OCI-LY3 (cell line): Measurements from ENCODE around the gene OPN5.

ENCODE experiments used
- EZH2phosphoT487 ChIP-seq: fragments of 200-600 bp; shearing (Covaris generic); IDR thresholded peaks from 2 replicates; pipeline ENCODE4 v1.6.1; 2018; ENCODE audit warnings: antibody characterized with exemption, mixed run types, low read depth
- TF ChIP-seq, protein P1 (sequence below): fragments of 200-600, 300-600 bp; sonication (generic); IDR thresholded peaks from 2 replicates; pipeline ENCODE4 v1.5.1; 2014; ENCODE audit warnings: antibody characterized with exemption, low read length, low read depth

DNA sequence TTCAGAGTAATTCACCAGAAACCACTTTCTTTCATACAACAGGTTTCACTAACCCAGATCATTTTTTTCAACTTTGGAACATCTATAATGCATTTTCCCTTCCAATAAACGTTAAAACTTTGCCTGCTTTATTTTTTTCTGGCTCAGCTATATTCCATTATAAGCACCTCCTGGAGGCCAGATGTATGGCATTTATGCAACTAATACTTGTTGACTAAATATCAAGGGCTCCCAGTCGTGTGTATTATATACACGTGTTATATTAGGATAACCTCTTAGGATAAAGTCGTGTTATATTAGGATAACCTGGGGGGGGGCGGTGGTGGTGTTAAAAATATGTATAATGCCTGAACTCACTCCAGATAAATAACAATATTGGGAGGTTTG lies 6.7 kb downstream of the OPN5 start:
- TF ChIP-seq, protein P1, sequence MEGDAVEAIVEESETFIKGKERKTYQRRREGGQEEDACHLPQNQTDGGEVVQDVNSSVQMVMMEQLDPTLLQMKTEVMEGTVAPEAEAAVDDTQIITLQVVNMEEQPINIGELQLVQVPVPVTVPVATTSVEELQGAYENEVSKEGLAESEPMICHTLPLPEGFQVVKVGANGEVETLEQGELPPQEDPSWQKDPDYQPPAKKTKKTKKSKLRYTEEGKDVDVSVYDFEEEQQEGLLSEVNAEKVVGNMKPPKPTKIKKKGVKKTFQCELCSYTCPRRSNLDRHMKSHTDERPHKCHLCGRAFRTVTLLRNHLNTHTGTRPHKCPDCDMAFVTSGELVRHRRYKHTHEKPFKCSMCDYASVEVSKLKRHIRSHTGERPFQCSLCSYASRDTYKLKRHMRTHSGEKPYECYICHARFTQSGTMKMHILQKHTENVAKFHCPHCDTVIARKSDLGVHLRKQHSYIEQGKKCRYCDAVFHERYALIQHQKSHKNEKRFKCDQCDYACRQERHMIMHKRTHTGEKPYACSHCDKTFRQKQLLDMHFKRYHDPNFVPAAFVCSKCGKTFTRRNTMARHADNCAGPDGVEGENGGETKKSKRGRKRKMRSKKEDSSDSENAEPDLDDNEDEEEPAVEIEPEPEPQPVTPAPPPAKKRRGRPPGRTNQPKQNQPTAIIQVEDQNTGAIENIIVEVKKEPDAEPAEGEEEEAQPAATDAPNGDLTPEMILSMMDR: no peak
- no peak for TF ChIP-seq EZH2phosphoT487
